Transverse colon (tissue), 4 donors: Measurements from ENCODE around the gene NXPH2.

Experiments
- CTCF ChIP-seq, 5 experiments: fragments of 200-600 bp in 3 of 5; fragments of 450-650 bp in 2 of 5; sonication (generic) in 3 of 5; IDR thresholded peaks; 1 replicate in 2 of 5; 2 replicates in 3 of 5; pipeline ENCODE4 v1.5.1; 2016 to 2017; ENCODE audit warnings: antibody characterized with exemption in 5 of 5, inconsistent platforms in 3 of 5, mild to moderate bottlenecking in 2 of 5, moderate library complexity in 1 of 5
- EP300 ChIP-seq: sonication (generic); formaldehyde crosslinking; IDR thresholded peaks from one replicate; pipeline ENCODE4 v1.6.1; 2017; ENCODE audit warnings: antibody characterized with exemption, low read depth
- POLR2A ChIP-seq: fragments of 450-650 bp; IDR thresholded peaks from one replicate; pipeline ENCODE4 v1.6.1; 2016; ENCODE audit warnings: antibody characterized with exemption, mild to moderate bottlenecking, moderate library complexity
- POLR2AphosphoS5 ChIP-seq, 3 donors: sonication (generic); formaldehyde crosslinking; IDR thresholded peaks; one replicate each; pipeline ENCODE4 v1.6.1; 2016; ENCODE audit warnings: antibody characterized with exemption in 3 of 3

GRCh38 chr2:138741851-138742250, 38.3 kb downstream of the NXPH2 start:
- TF ChIP-seq CTCF (IDR thresholded peaks at IDR 0.05) (no peak), POLR2A (no peak), EP300 (no peak), POLR2AphosphoS5 (IDR thresholded peaks at IDR 0.05) (no peak)
